NCI-H82 (cell line): ENCODE results near the gene PHC2.

ENCODE experiments used
- DNase-seq: peaks from one replicate; lab custom pipeline; 2025; lab: John Stamatoyannopoulos, UW

Gene PHC2

DNA sequence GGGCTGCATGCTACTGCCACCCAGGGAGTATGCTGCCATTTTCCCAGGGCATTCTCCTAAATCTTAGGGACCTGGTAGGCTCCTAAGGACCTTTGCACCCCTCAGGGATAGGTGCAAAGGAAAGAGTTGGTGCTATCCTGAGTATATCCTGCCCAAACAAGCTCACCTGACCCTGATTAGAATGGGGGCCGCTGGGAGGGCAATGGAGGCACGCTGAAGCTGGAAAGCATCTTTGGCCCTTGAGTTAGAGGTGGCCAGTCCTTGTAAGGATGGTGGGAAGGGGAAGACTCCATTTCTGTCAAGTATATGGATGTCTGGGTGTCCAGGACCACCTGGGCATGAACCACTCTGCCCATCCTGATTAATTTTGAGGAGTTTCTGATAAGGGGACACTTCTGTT lies 61.1 kb downstream of the PHC2 start:
- no peak for DNase-seq

DNA sequence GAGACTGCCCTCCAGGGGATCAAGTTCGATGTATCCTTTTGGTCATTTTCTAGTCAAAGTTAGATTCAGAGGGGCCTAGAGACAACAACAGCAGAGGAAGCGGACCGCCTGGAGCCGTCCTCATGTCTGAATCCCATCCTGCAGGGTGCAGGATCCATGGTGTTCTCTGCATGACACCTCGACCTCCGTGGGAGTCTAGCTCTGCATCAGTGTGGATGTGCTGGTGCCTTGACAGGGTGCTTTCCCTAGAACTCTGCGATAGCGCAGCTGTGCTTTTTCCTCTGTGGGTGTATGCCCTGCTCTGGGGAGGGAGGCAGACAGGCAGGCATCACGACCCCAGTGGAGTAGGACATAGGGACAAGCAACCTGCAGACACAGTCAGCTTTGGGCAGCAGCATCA lies 61.8 kb downstream of the PHC2 start:
- DNase-seq = no peak

DNA sequence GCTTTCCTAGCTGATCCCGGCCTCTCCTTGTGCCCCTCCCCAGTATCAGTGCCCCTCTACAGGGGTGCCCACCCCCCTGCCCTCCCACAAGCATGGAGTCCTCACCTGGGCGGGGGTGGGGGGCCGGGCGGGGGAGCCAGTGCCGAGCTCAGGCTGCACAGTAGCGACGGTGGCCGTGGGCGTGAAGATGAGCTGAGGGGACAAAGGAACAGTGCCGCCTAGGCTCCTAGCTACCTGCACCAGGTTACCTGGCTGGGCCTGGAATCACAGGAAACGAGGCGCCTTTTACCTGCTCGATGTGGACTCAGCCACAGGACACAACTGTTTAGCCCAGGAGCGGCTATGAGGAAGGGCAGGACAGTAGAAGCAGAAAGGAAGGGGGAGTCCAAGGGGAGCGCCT lies 62.5 kb downstream of the PHC2 start:
- no peak for DNase-seq

DNA sequence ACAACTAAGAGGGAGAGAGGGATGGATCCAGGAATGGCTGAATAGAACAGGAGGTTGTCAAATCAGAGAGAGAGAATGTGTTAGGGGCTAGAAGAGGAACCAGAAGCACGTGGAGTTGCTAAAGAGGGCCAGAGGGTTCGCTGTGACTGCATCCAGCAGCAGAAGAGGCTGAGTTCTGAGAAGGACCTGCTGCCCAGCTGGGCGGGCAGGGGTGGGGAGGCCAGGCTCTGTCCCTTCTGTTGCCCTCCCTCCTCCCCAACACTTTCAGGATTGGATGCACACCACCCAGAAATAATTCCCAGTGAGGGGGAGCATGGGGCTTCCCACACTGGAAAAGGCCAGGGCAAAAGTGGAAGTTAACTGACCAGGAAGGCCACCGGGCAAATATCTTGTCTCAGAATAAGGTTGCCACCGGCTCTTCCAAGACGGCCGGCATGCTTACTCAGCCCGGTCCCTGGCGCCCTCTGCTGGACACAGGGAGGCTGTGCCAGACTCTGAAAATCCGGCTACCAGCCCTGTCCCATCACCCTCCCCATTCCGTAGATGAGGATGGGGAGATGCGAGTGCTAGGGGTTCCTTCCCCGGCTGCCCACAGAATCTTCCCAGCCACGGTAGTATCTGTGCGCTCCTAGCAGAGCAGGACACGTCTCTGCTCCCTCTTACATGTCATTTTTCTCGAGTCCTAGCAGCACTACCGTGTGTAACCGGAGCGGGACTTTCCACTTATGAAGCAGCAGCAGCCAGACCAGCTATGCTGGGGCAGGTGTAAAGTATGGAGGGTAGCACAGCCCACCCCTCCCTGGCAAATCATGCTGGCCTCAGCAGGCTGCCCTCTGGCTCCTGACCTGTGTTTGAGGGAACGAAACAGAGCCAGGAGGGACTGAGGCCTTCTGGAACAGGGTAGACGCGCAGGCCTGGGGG lies 63.1 kb downstream of the PHC2 start:
- DNase-seq = peak; percentile 92

DNA sequence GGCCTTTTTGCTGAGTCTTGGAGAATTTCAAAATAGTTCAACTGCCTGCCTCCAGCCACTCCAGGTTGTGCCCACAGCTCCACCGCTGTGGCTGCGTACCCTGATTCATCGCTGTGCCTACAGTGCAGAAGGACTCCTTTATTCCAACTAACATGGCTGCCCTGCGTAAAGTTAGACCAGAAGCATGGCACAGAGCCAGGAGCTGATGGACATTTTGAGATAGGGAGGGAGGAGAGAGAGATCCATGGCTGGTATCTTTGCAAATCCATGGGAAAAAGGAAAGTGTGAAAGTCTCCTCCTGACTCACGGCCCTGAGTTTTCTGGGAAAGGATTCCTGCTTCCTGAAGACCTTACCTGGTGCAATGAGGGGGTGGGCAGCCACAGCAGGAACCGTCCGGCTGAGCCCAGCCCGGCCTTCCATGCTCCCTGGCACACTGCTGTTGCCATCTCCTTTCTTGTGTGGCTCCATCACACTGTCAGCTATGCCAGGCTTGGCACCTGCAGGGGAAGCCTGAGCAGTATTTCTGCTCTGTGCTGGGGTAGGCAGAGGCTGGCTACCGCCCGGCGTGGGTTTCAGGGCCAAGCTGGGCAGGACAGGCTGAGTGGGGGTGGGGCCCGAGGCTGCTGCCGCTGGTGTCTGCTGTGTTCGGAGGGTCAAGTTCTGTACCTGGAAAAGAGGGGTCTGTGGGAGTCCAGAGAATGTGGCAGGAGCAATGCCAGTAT lies 64.0 kb downstream of the PHC2 start:
- DNase-seq = no peak

DNA sequence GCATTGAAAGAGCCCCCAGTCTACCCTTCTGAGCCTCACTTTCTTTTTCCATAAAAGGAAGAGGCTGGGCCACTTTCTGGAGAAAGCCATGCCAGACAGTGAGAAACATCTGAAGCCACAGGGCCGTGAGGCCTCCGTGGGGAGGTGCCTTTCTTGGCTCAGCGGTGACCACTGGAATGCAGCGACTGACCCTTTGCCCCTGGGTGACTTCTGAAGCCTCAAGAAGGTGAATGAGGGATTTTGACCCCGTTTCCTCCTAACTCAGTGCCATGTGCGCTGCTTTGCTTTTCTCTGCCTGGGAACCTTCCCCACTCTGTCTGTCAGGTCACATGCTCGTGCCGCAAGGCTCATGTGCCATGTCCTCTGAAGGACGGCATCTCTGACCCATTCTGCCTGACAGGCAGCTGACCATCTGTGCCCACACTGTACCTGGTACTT lies 65.3 kb downstream of the PHC2 start:
- no peak for DNase-seq

DNA sequence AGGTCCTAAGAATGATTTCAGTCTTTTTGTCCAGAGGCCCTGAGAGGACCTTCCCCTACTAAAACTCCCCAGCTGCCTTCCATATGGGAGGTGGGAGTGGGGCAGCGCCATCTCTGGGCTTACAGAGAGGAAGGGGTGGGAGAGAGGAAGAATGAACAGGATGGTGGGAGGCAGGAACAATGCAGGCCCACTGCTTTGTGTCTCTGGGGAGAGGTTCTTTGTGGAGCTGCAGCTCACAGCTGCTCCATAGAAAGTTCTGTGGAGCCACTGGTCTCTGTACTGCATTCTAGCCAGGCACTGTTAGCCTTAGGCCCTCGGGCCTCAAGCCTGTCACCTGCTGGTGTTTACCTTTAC lies 66.4 kb downstream of the PHC2 start:
- peak; percentile 86 for DNase-seq

DNA sequence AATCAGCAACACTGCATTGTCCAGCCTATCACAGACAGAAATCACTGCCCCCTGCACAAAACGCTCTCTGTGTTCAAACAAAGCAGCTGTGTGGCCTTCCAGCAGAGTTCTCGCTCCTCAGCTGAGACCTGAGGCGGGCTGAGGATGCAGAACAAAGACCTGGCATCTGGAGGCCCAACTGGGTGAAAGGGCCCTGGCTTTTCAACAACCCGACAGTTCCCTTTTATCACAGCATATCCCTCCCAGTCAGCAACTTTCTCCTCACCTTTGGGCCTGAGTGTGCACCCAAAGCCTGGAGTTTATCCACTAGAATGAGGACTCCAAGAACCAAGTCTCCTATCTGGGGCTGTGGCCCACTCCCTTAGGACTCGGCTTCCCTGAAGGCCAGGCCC lies 67.4 kb downstream of the PHC2 start:
- peak; percentile 61 for DNase-seq

DNA sequence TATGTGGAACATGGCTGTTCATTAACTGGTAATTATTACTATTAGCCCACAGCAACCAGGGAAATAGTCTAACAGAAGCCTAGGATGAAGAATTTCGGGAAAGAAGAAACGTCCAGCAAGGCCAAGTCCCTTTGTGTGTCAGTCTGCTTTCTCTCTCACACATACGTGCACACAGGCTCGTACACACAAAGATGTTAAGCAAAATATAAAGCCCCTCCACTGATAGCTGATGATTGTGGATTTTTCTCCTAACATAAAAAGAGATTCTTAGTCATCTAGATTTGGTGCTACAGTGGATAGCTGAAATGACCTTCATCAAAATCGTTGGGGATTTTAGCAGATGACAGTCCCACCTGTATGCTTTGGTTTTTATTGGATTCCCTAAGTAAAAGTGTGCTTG lies 67.9 kb downstream of the PHC2 start:
- DNase-seq = no peak

DNA sequence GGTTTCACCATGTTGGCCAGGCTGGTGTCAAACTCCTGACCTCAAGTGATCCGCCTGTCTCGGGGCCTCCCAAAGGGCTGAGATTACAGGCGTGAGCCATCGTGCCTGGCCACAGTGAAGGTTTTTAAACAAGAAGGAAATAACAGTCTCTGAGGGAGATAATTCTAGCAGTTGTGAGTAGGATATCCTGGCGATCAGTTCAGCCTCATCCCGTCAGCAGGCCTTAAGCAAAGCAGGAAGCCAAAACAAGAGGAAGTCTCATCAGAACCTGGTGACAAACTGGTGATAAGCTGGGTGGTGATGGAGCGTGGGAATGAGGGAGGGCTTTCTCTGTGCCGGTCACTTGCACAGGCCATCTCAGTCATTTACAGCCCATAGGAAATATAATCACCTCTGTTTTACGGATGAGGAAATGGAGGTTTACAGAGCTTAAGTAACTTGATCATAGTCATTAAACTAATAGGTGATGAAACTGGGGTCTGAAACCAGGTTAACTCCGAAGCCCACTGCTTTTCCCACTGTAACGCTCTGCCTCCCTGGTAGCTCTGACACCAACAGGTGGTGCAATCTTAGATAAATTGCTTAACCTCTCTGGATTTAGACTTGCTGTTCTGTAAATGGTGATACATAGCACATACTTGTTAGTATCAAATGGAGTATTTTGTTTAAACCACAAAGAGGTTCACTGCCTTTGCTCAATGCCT lies 69.2 kb downstream of the PHC2 start:
- peak; percentile 59 for DNase-seq

DNA sequence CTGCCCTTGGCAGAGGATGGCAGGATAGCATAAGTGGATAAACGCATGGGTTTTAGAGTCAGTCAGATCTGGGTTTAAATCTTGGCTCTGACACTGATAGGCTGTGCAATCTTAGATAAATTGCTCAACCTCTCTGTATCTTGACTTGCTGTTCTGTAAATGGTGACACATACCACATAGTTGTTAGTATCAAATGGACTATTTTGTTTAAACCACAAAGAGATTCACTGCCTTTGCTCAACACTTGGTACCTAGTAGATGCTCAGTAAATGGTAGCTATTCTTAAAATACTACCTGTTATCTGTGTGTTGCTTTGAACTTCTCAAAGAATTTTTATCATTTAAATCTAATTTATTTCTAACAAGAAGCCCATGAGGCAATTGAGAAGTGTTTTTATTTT lies 70.5 kb downstream of the PHC2 start:
- no peak for DNase-seq

DNA sequence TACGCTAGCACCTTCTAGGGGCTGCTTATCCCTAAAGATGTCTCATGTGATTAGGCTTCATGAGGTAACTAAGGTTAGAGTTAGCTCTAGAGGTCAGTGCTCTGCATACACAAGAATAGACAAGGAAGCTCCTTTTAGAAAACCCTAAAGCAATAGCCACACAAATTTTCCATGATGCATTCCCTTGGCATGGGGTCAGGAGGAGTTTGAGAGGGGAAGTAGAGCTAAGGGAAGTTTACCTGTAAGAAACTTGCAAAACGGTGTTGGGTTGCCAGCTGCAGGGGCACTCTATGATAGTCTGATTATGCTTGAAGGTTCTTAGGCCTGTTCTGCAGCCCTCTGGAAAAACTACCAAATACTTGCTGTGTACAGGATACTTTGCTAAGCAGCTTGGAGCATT lies 71.0 kb downstream of the PHC2 start:
- no peak for DNase-seq

DNA sequence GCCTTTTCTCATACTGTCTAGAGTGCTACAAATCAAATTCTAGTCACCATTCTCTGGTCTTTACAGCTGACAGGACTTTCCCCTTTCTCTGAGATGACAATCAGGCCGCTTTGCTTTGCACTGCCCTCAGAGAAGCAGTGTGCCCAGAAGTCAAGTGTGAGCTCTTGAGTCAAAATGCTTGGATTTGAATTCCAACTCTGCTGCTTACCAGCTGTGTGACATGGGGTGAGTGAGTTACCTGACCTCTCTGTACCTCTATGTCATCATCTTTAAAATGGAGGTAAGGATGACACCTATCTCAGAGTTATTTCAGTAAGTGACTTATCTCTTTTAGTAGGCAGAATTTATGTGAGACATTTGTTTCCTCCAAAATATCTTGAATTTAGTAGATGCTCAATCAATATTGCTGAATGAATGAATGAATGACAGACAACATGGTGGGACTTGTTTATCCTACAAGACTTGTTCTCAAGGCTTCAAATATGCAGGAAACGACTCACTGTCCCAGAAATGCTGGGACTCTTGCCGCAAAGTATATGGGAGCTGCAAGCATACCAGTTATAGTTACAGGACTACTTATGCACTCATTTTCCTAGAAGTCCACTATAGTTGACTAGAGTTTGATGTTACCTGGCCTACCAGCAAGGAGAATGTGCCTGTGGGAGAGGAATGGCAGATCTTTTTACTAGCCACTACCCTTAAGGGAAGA lies 71.9 kb downstream of the PHC2 start:
- DNase-seq = peak; percentile 67

DNA sequence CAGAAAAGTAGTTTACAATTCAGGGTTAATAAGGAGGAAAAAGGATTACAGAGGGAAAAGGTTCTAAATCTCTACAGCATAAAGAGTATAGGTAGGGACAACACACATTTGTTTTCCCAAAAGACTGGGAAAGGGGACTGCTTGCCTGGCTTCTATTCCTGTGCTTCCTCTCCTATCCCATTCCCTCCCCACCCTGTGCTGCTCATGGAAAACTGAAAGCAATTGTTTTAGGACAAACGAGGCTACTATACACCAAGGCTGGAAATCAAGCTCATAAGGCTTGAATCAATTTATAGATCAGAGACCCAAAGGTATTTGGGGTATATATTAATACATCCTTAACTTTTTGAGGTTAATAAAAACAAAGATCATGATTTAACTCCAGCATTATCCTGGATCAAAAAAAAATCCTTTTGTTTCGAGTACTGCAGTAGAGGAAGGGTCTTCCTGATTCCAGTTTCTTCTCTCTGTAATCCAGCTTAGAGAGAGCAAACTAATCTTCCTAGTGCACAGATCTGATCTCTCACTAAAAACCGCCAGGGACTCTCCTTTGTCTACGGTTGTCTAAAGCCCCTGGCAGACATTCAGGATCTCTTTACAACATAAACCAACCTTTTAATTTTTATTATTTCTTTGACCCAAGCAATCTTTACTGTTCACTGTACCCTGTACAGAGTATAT lies 72.6 kb downstream of the PHC2 start:
- peak; percentile 92 for DNase-seq

DNA sequence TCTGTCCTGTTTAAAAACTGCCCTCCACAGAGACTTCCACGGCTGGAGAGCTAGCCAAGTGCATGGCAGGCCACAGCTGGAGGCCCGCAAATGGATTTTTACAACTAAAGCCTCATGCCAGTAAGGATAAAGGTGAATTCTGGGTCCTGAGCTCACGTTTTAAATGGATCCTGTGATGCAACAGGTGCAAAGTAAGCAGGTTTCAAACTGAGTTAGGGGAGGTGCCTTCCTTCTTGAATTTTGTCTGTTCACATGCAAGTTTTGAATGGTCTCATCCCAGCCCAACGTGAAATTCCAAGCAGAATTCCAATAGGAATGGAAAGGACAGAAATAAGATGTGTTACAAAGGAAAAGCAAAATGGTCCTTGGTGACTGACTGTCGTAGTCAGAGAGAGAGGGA lies 73.8 kb downstream of the PHC2 start:
- no peak for DNase-seq

DNA sequence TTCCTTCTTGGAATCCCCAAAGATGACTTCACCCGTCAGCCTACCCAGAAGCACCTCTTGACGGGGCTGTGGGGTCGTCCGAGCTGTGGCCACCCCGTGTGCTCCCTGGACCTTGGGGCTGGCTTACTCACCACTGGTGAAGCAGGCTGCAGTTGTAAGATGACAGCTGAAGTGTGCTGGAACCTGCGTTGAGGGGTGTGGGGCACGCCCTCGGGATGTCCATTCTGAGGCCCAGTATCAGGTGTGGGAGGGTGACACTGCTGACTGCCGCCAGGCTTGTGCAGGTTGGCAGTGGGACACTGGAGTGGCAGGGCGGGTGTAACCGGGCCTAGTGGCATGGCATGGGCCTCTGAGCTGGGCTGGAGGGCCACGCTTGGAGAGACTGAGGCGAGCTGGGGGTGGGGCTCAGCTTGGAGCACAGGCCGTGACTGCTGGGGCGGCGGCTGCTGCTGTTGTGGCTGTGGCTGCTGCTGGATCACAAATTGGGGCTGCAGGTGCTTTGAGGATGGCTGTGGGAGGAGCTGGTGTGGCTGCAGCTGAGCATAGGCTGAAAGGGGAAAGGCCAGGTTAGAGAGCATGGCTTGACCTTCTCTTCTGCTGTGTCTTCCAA lies 76.1 kb downstream of the PHC2 start:
- no peak for DNase-seq

DNA sequence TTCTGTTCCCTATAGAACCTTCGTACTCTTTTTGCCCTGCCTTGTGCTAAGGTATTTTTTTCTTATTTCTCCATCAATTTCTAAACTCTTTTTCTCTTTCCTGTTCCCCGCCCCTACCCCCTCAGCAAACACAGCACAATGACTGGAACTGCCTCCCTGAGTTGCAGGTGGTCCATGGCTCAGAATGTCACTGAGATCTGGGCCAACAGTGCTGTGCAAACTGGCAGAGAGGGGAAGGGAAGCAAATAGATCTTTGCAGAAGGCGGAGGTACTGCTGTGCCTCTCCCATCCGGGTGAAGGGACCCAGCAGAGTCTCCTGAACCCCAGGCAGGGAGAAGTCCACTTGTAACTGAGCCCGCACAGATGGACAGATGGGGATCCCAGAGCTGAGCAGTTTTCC lies 77.4 kb downstream of the PHC2 start:
- no peak for DNase-seq

DNA sequence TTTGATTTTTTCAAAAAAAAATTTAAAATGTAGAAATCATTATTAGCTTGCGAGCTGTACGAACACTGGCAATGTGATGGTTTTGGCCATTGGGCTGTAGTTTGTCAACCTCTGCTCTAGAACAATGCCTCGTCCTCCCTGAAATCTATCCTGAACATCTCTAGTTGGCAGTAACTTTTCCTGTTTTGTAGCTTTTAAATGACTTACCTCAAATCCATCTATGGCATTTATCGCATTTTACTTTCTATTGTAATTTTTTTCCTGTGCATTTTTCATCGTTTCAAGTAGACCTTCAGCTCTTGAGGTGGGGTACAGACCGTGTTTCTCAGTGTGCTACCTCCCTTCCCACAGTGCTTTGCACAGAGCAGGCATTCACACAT lies 79.6 kb downstream of the PHC2 start:
- DNase-seq = no peak

DNA sequence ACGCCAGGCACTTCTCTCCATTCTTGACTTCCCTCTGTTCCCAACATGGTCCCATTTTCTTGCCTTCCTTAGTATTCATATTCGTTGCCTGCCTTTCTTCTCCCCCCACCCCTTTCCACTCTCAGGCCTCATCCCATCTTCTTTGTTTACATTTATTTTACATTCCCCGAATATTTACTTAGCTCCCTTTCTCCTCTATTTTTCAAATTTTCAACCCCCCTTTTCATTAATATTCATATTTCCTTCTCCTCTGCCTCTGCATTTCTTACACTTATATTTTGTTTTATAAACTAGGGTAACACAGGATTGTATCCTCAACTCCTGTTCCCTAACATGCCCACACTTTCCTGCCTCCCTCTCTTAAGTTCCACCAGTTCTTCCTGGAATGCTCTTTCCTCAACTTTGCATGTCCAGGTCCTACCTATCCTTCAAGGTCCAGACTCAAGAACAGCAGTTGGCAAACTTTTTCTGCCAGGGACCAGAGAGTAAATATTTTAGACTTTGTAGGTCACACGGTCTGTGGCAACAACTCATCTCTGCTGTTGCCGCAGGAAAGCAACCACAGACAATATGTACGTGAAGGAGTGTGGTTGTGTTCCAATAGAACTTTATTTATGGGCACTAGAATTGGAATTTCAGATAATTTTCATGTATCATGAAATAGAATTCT lies 80.1 kb downstream of the PHC2 start:
- no peak for DNase-seq

DNA sequence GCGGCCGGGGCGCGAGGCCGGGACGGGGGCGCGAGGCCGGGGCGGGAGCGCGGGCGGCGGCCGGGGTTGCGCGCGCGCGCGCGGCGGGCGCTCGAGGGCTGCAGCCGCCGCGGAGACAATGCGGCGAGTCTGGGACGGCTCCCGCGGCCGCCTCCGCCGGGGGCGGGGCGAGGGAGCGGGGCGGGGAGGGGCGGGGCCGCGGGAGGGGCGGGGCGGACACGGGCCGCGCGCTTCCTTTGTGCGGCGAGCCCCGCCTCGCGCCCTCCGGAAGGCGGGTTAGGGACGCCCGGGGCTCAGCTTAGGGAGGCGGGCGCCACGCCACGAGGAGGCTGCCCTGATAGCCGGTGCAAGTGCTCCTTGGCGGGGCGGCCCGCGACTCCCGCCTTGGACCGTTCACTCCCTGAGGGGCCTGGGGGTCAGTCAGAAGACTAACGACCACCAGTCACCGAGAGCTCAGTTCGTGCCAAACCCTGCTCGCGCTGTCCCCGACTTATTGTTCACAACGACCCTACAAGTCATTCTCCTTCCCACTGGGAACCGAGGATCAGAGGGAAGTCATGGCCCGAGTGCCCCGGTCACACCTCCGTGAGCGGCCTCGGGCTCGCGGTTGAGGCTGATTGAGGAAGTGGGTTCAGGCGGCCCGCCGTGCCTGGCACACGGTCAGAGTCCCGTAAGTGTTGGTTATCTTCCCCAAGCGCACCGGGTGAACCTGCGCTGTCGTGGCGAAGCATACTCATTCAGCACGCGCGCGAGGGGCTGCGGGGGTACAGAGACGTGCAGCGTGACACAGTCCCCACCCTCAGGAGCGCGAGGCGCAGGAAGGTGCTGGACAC lies 80.9 kb downstream of the PHC2 start:
- DNase-seq = peak; percentile 94
